HG03039 (cell line): ENCODE results near the gene UCN.
"Not testable (repeated sequence)": the region's sequence is repeated elsewhere in the genome, so short reads cannot be mapped to it uniquely, and the experiment has no call there.

Experiments used
- ATAC-seq: cut with Tn5 transposase; IDR thresholded peaks from one replicate; pipeline ENCODE4 v1.9.1; 2021; ENCODE audit warnings: mild to moderate bottlenecking, moderate library complexity; ENCODE audit not compliant: unreplicated experiment

UCN gene

DNA sequence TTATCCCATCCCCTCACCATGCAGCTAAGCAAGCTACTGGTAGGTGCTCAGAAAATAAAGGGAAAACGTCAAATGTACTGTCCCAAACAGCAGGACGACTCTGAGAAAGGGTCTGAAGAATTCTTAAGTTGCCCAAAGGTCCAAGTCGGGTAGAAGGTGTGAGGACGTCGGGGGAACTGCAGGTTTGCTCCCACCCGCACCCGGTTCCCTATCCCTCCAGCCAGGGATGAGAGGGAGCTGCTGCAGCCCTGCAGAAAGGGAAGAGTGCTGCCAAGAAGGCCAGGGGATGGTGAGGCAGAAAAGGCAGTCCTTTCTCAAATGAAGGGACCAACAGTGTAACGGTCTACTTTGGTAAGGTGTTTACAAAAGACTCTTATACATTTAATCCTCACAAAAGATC lies 6.9 kb upstream of the UCN start:
- ATAC-seq, result no peak

DNA sequence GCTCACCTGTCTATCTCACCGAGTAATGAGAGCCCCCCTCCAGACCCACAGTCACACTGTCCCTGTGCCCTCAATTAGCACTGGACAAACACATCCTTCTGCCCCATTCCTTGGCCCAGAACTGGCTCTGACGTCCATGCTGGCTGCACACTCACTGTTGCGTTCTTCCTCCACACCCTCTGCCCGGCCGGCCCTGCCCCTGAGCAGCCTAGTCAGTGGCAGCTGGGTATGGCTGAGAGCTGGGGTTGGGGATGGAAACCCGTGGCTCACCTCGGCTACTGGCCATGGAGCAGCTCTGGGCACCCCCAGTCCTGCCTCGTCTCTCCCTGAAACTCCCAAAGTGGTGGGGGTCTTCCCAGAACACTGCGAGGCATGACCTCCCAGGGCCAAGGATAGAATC lies 6.5 kb upstream of the UCN start:
- ATAC-seq, result no peak

DNA sequence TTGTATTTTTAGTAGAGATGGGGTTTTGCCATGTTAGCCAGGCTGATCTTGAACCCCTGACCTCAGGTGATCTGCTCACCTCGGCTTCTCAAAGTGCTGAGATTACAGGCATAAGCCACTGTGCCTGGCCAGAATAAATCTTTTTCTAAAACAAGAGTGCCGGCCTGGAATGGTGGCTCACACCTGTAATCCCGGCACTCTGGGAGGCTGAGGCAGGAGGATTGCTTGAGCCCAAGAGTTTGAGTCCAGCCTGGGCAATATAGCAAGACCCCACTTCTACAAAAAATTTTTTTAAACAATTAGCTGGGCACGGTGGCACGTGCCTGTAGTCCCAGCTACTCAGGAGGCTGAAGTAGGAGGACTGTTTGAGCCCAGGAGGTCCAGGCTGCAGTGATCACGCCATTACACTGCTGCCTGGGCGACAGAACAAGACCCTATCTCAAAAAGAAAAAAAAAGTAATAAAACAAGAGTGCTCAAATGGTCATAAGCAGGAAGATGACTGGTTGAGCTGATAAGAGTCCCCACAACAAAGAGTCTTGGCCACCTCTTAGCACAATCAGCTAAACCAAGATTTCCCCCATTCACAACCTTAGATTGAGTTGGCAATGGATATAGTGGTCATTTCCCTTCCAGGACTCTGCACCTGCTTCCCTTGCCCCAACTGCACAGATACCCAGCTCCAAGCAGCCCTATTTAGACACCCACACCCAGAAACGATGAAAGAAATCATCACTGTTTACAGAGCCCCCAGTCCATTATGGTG lies 5.8 kb upstream of the UCN start:
- ATAC-seq, result no peak

DNA sequence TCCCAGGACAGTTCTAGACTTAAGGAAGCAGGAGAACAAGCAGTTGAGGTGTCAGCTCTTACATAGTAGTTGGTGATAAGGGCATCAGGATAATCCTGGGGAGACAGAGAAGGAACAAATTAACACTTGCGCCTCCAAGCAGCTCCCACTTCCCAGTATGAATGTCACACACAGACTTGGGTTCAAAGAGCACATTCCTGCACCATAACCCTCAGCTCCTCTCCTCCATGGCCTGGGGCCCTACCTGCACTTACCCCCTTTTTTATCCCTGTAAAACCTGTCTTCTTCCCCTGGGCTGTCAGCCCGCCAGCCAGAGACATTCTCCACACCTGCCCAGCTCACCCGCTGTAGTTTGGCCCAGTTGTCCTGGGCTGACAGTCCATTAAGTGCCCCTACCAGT lies 3.9 kb upstream of the UCN start:
- no peak for ATAC-seq

DNA sequence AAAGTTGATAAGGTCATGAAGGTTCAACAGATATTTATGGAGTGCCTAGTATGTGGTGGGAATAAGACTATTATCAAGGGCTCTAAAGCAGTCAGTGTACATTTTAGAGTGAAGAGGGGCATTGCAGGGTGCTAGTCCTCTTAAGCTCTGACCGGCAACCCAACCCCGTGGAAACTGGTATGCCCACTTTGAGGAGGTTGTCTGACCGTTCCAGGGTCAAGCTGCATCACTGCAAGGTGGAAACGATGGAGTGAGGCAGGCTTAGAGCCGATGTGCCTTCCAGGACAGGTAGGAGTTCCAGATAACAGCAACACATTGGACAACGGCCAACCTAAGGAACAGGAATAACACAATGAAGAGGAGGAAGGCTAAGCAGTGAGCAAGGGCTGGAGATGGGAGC lies 1.4 kb upstream of the UCN start:
- no peak for ATAC-seq

DNA sequence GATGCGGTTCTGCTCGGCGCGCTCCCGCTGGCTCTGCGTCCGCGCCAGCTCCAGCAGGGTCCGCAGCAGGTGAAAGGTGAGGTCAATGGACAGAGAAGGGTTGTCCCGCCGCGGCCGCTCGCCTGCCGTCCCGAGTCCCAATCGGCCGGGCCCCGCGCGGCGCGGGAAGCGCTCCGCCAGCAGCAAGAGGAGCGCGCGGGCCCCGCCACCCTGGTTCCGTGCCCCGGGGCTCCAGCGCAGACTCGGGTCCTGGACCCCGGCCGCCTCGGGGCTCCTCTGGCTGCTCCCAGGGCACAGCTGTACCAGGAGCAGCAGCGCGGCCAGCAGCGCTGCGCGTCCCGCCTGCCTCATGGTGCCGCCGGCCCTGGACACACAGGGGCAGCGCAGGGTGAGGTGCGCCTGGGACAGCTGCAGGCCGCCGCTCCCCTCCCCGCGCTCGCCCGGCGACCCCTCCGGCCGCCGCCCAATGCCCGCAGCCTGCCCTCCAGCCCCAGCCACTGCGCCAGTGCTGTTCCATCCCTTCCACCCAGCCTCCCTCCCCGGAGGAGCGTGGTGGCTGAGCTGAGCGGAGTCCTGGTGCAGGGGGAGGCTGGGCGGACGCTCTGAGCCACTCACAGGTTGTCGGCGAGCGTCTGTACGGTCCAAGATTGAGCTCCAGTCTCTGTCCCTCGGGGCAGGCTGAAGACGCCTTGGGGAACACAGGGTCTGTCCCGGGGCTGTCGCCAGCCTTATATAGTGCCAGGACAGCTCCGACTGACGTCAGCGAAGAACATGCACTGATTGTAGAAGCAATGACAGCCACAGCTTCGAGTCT lies 493 bp downstream of the UCN start:
- no peak for ATAC-seq

DNA sequence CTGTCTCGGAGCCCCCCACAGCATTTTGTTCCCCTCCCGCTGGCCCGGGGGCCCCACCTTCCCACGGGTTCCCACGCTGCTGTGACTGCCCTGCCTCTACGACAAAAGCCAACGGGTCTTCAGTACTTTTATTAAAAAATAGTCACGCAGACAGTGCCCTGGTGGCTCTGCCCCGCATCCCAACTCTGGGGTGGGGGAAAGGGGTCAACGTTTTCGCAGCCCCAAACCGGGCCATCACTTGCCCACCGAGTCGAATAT lies 1.0 kb downstream of the UCN start:
- ATAC-seq, result no peak

DNA sequence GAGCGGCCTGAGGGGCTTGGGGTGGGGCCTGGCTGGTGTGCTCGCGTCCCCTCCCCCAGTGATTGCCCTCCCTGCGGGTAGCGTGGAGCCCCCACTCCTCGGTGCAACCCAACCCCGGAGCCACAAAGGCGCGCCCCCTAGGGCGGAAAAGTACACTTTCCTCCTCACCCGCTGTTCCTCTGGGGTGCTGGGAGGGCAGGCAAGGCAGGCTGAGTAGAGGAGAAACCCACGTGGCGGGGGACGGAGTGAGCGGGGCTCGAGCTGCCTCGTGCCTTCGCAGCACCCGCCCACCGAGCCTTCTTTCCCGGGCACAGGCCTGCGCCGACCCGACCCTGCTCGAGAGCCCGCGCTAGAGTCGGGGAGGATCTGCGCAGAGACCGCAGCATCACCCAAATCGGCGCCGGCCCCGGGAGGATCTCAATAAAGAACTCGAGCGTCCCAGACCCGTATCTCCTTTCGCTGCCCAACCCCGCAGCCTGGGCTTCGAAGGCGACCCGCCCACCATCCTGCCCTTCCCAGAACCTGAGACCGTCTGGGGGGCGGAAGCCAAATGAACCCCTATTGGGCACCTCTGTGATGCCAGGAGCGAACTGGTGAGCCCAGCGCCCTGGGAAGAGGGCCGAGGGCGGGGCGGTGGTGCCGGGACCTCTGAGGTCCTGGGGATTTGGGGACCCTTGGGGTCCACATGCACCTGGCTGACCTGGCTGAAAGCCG lies 1.5 kb downstream of the UCN start:
- no peak for ATAC-seq

DNA sequence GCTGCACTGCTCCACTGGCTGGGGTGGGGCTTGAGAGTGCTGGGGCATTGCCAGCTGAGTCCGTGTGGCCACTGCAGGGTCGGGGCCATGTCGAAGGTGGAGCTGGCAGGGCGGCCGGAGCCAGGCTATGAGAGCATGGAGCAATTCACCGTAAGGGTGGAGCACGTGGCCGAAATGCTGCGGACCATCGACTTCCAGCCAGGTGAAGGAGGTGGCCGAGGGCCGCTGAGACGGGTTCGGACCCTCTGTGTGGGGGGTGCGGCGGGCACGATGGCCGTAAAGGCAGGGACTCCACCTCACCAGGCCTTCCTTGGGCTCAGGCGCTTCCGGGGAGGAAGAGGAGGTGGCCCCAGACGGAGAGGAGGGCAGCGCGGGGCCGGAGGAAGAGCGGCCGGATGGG lies 2.1 kb downstream of the UCN start:
- no peak for ATAC-seq

DNA sequence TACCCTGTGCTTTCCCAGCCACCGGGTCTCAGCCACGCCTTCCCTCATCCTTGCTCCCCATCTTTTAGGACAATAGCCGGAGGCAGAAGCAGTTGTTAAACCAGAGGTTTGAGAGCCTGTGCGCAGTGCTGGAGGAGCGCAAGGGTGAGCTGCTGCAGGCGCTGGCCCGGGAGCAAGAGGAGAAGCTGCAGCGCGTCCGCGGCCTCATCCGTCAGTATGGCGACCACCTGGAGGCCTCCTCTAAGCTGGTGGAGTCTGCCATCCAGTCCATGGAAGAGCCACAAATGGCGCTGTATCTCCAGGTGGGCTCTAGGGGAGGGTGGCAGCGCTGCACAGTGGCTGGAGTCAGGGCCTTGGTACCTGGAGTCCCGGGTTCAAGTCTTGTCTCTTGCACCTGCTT lies 2.7 kb downstream of the UCN start:
- ATAC-seq, result no peak

DNA sequence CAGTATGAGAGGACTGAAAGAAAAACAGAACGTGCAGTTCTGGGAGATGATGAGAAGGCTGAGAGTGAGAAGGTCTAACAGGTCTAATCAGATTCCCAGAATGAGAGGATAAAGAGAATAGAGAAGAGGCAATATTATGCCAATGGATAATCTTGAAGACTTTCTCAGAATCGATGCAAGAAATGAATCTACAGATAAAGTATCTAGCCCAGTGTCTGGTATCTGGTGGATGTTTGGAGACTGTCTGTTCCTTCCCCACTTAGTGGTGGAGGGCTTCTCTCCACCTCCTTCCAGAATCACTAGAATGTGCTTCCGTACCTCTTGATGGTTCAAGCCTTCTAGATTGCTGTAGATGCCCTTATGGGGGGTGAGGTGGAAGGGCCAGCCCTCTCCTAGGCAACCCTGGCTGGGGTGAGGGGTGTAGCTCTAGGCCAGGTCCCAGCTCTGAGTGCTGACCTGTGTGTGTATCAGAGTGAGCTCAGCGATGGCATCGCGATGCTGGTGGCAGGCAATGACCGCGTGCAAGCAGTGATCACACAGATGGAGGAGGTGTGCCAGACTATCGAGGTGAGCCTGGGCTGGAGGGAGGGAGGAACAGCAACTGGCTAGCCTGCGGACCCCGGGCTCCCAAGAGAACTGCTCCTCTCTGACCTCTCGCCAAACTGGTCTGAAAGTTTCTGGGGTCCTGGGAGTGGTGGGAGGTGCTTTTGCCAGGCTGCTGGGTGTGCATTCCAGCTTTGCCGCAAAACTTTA lies 3.6 kb downstream of the UCN start:
- no peak for ATAC-seq

DNA sequence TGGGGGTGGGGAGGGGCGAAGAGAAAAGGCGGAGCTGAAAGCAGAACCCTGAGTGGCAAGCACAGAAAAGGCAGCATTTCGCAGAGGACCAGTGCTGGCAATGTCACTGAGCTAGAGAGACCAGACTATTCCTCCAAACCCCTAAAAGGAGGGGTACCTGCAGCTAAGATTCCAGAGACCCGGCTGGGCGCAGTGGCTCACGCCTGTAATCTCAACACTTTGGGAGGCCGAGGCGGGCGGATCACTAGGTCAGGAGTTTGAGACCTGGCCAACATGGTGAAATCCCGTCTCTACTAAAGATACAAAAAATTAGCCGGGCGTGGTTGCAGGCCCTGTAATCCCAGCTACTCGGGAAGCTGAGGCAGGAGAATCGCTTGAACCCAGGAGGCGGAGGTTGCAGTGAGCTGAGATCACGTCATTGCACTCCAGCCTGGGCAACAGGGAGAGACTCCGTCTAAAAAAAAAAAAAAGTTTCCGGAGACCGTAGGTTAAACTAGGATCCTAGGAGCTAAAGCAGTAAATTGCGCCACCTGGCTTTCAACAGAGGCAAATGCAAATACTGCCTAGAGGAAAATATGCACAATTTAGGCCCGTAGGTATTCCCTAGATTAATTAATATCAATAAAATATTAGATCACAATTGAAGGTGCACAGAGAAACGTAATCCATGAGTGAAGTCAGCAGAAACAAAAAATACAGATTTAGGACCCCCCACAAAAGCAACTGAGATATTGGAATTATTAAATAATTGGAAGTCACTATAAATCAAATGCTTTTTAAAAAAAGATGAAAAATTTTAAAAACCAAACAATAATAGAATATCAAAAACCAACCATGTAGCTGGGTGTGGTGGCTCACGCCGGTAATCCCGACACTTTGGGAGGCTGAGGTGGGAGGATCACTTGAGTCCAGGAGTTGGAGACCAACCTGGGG lies 4.9 kb downstream of the UCN start:
- ATAC-seq, result no peak

DNA sequence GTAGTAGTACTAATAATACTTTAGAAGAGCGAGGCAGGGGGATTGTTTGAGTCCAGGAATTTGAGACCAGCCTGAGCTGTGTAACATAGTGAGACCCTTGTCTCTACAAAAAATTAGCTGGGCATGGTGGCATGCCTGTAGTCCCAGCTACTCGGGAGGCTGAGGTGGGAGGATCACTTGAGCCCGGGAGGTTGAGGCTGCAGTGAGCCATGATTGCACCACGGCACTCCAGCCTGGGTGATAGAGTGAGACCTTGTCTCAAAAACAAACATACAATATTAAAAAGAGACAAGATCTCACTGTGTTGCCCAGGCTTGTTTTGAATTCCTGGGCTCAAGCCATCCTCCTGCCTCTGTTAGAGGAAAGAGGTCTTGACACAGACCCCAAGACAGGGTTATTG lies 7.6 kb downstream of the UCN start:
- not testable (repeated sequence) for ATAC-seq

DNA sequence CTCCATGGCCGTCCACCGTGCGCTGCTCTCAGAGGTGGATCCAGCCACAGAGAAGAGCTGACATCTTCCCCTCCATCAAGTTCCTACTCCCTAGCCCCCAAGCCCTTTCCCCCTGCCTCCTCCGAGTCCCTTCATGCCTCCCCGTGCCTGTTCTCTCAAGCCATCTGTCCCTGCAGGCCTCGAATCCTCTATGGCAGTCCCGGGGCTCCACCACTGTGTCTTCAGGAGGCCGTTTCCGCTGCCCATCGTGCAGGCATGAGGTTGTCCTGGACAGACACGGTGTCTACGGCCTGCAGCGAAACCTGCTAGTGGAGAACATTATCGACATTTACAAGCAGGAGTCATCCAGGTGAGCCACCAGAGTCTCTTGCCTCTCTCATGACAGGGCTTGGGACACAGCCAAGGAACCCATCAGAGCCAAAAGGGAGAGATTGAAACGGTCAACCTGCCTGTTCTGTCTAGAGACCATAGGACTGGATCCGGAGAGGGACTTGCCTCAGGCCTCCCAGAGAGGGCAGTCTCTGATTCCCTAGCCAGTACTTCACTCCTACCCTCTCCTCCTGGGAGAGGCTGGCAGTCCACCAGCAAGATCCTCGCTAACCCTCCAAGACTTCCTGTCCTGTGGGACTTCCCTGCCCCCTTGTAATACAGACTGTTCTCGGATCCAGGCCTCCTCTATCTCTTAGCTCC lies 9.7 kb downstream of the UCN start:
- no peak for ATAC-seq

DNA sequence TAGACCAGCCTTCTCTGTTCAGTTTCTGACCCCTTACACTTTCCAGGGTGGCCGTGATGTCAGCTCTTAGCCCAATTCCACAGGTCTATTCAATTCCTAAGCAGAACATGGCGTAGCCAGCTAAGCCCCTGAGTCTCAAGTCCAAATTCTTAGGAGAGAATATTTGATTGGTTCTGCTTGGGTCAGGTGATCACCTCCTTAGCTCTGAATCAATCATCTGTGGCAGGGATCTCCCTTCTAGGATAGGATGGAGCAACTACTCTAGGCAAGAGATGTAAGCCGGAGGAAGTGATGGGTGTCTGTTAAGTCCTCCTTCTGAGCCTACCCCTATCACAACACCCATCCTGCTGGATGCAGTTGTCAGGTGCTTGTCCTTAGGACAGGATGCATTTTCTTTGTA lies 11.1 kb downstream of the UCN start:
- no peak for ATAC-seq

DNA sequence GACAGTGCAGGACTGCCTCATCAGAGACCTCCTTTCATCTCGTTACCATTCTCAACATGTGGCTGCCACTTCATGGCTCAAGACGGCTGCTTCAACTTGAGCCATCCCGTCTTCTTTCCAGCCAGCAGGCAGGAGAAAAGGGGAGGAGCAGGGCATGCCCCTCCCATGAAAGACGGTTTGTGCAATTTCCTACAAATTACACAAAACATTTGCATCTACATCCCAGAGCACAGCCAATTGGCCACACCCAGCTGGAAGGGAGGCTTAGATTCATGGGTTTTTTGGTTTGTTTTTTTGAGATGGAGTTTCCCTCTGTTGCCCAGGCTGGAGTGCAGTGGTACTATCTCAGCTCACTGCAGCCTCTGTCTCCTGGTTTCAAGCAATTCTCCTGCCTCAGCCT lies 11.8 kb downstream of the UCN start:
- ATAC-seq, result no peak

DNA sequence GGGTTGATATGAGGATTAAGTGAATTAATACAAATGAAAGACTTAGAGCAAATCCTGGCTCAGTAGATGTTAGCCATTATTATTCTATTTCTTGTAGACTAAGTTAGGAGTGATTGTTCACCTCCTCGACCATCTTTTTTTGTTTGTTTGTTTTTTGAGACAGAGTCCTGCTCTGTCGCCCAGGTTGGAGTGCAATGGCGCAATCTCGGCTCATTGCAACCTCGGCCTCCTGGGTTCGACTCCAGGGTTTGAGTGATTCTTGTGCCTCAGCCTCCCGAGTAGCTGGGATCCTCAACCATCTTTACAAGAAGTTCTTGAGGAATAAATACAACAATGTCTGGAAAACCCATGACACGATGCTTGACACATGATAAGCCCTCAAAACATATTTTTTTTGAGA lies 13.3 kb downstream of the UCN start:
- no peak for ATAC-seq

DNA sequence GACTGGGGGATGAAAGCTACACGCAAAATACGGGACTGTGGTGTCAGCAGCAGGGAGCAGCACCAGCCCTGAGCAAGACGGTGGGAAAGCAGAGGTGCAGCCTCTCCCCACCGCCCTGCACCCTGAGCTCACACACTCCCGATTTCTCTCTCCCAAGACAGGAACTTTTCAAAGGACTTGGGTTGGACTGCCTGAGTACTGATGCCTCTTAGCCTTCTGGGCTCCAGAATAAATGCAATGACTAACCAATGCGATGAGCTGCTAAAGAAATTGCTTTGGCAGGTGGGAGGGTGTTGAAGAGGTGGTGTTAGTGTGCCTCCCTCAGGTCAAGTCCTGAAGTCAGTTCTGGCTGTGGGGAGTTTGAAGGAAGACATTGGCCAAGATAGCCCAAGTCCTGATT lies 16.4 kb downstream of the UCN start:
- no peak for ATAC-seq

DNA sequence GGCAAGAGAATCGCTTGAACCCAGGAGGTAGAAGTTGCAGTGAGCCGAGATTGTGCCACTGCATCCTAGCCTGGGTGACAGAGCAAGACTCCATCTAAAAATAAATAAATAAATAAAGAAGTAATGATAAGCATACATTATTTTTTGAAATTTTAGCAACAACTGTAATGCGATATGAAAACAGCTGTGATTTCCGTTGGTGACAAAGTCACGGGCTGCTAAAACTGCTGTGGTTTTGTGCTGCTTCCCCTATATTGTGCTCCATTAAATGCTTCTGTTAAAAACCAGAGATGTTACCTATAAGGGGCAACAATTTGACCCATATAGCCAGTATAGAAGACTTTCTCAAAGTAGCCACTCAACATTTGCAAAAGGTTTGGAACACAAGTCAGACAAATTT lies 17.7 kb downstream of the UCN start:
- ATAC-seq, result no peak

DNA sequence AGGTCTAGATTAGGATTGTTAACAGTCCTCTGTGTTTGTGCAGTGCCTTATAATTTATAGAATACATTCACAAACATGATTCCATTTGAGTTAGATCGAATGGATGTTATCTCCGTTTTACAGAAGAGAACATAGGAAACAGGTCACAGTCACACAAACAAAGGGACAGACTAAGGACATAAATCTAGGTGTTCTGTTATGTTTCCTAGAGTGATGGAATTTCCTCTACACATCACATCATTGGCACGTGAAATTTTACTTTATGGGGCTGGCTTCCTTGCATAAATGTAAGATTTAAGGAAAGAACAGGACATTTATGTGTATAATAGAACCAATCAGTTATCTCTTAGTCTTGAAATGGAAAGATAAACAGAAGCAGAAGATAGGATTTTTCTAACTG lies 19.6 kb downstream of the UCN start:
- ATAC-seq, result no peak
